Measurements from ENCODE around the gene FGF10. TPM values are rescaled to one million over a fixed set of nuclear protein-coding genes. Genes with fewer than 3 reads are reported as not detected.
A peak's percentile ranks its signal among the peaks of the same experiment; 100 is the strongest.

The FGF10 gene
- 48.9 TPM for total RNA-seq (ENCODE audit: insufficient read depth, low replicate concordance)

DNA sequence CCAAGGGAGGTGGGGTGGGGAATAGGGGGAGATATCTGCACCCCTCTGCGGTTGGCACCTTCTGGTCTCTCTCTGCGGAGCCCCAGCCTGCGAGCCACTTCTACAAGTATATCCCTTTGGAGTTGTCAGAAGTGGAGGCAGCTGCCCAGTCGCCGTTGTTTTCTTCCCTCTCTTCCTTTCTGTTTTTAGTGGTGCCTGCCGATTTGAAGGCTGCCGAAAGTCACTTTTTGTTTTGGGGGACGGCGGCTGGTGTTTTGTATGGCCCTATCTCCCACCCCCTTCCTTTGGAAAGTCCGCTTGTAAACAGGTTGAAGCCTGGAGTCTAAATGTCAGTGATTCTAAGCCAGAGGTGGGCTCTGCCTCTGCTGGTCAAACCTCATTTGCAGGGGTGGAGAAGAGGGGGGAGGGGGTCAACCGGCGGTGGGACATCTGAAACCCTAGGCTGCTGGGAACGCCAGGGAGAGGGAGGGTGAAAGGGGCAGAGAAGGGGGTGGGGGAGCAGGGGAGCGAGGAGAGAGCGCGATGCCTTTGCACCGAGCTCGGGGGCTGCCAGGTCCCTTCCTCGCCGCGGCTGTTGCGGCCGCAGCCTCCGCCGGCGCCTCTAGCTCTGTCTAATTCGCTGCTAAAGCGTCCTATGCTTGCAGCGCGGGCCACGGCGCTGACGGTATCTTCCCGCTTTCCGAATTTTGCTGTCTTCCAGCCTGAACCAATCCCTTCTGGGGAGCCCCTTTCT lies at the start of gene FGF10:
Gene FGF10, minus strand, starts transcription at position 331 of the 733 bp plus-strand sequence. CDS start 738 bp downstream, outside the sequence.
- DNase-seq (ENCODE audit: low spot score): peak; percentile 39

DNA sequence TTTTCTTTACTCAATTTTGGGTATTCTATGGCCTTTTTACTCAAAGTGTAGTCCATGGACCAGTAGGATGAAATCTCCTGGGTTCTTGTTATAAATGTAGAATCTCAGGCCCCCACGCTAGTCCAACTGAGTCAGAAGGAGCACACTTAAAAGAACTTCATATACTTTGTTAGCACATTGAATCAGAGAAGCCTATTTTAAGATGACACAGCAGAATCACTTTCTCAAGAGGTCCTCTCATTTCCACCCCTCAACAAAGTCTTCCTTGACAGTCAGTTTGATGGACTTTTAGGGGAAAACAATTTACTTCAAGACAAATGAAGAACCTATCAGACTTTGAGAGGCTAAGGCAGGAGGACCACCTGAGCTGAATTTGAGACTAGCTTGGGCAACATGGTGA lies 37.7 kb upstream of the FGF10 start:
- DNase-seq (ENCODE audit: low spot score): no peak

DNA sequence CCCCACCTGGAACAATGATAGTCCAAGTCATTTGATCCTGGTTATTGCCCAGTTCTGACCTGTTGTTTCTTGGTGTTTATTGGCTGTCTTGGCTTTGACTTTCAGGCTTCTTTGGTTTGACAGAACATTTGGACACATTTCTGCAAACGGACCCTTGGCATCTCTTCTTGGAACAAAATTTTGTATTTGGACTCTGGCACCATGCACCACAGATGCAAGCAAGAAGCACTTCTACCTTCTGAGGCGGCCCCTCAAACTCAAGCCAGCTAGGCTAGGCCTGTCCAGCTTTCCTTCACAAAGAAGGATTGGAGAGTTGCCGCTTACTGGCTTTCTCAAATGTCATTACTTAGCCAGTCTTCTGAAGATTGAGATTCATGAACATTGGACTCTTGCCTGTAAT lies 23.1 kb upstream of the FGF10 start:
- no peak for DNase-seq (ENCODE audit: low spot score)

DNA sequence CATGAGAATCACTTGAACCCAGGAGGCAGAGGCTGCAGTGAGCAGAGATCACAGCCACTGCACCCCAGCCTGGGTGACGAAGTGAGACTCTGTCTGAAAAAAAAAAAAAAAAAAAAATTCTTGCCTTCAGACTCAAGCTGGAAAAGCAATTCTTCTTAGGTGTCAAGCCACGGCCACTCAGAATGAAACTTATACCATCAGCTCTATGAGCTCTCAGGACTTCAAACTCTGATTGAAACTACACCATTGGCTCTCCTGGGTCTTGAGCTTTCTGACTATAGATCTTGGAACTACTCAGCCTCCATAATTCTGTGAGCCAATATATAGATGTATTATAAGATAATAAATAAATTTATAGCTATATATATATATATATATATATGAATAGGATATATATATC lies 12.9 kb upstream of the FGF10 start:
- DNase-seq (ENCODE audit: low spot score): no peak

DNA sequence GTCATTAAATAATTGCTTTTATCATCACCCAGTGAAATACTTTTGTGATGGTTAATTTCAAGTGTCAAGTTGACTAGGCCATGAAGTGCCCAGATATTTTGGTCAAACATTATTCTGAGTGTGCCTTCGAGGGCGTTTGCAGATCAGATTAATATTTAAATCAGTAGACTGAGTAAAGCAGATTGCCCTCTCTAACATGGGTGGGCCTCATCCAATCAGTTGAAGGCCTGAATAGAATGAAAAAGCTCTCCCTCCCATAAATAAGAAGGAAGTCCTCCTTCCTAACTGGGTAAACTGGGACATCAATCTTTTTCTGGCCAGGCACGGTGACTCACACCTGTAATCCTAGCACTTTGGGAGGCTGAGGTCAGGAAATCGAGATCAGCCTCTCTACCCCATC lies 12.4 kb upstream of the FGF10 start:
- no peak for DNase-seq (ENCODE audit: low spot score)

DNA sequence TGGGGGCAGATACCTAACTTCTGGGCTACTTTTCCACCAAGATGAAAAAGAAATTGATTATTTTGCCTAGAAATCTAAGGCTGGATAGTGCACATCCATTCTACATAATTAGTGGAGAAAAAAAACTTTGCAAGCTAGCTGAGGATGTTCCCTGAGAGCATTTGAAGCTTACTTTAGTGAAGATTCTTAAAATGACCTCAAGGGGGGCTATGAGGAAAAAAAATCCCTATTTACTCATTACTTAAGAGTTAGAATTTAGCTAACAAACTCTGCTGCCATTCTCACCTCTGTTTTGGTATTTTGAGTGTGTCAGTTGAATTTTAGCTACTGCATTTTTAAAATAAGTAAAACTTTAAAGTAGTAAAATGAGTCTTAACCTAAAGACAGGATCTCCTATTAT lies 9.2 kb upstream of the FGF10 start:
- DNase-seq (ENCODE audit: low spot score): no peak

DNA sequence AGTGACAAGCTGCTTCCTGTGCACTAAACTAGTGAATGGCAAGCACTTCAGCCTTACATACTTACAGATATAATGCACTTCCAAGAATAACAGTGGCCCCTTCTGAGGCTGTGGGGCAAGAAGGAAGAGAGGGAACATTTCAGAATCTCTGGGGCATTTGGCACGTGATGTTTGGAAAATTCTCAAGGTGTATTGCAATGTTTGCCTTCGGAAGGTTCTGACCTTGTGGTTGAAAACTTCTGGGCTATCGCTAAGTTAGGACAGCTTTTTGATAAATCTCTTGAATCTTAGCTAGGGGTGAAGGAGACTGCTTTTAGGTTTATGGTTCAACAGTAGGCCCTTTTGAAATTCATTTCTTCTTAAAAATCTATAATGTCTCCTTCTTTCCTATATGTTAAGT lies 7.1 kb upstream of the FGF10 start:
- DNase-seq (ENCODE audit: low spot score): no peak

DNA sequence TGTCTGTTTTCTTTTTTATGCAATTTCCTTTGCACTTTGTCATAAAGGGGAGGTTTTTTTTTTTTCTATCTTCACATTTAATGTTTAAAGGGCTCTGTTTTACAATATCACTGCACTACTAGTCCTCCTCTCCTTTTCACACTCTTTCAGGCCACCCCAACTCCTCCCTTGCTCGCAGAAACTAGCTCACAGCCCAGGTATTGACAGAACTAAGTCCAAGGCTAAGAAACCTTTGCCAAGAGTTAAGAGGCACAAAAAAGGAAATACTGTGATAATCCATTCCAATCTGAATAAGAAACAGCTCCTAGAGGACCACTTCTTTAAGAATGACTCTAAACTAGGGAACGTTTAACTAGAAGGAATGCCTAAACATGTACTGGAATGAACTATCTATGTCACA lies 1.1 kb upstream of the FGF10 start:
- DNase-seq (ENCODE audit: low spot score): no peak

DNA sequence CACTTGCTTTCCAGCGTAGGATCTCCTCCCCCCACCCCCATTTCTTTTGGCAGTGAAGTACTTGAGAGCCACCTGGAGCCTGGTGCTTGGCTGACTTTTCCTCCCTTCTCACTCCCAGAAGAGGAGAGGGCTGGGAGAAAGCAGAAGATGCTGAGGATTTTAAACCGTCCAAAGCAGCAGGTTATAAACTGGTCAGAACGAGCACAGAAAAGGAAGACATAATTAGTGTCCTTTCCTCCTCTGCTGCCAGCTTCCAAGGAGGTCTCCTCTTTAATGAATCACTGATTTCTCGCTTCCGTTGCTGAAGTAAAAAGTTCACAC lies 563 bp upstream of the FGF10 start:
- DNase-seq (ENCODE audit: low spot score): no peak

DNA sequence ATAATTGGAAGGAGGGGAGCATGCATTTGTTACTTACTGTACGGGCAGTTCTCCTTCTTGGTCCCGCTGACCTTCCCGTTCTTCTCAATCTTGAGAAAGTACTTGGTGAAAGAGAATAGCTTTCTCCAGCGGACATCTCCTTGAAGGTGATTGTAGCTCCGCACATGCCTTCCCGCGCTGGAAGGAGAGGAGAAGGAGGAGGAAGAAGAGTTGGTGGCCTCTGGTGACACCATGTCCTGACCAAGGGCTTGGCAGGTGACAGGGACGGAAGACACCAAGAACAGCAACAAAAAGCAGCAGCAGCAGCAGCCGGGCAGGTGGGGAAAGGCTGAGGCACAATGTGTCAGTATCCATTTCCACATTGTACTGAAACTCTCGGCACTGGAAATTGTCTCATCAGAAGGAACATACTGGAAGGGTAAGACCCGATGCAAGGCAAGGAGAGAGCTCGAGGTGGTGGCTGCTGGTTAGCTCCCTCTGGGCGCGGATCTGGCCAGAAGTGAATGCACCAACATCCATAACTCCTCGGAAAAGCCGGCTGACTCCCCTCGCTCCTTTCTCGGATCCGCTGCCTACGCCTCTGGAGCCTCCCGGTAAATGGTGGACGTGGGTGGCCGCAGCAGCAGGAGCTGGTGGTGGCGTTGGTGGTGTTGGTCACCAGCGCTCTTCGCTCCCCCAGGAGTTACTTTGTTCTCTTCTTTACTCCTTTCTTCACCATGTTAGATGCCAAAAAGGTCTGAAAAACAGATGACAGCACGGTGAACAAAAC lies 715 bp downstream of the FGF10 start:
- peak; percentile 35 for DNase-seq (ENCODE audit: low spot score)

DNA sequence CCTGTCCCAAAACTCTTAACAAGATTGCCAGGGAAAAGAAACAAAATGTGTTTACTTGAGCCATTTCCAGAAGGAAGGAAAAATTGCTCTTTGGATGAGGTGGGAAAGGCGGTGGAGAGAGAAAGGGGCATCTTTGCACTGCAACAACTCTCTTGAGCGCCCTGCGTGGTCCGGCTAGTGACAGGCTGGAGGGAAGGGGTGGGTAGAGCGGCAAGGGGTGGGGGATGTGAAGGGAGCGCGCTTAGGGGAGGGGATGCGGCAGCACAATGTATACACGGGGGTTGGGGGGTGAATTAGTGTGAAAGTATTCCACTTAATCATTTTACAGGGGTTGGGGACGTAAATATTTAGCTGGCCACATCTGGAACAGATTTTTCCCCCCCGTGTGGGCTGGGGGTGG lies 1.3 kb downstream of the FGF10 start:
- DNase-seq (ENCODE audit: low spot score): no peak

DNA sequence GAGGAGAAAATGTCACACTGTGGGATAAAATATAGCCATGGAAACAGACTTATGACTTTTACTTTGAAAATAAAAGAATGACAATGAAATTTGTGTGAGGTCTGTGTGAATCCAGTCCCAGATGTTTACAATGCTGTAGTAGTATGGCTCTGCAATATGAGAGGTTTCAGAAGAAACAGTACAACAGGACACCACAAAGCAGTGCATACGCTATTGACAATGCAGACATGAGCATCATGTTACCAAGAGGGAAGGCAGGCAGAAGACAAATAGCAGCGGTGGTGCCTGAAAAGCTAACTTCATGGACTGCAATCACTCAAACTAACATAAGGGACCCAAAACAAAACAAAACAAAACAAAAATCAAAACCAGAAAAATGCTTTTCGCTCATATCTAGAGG lies 1.8 kb downstream of the FGF10 start:
- no peak for DNase-seq (ENCODE audit: low spot score)

DNA sequence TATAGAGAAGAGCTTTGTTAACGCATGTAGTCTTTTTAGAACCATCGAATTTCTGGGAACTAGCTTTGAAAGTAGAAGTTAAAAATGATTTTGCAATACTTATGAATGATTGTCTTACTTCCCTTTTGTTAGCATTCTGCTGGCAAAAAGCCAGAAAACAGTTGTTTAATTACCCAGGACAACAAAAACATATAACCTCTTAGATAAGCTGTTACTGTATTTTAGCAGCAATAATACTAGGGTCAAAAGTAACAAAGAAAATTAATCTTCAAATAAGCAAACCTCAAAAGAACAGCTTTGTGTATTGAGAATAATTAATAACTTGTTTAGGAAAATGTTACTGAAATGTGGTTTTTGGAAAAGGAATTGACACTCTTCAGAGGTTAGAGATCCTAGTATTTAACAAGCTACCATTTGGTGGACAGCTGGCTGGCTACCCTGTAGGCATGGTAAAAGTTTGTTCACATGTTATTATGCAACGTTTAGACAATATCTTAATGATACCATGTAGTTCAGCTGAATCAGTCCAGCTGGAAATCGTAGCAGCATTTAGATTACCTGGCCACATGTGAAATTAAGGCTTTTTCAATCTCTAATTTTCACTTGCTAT lies 3.8 kb downstream of the FGF10 start:
- DNase-seq (ENCODE audit: low spot score): no peak

DNA sequence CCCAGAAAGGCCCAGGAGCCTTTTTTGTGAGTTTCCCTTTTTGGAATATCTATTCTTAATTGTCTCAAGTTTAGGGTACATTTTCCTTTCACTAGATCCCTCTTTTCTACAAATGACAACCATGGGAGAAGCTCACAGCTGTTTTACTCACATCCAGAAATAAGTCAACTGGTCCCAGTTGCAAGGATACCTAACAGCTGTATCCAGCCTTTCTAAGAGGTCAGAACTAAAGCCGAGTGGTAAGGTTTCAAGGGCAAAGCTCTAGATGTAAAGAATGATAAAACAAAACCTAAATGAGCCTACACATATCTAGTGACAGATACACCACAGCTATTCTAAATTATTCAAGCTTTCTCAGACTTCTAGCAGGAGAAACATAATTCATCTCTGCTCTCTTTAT lies 4.4 kb downstream of the FGF10 start:
- DNase-seq (ENCODE audit: low spot score): no peak

DNA sequence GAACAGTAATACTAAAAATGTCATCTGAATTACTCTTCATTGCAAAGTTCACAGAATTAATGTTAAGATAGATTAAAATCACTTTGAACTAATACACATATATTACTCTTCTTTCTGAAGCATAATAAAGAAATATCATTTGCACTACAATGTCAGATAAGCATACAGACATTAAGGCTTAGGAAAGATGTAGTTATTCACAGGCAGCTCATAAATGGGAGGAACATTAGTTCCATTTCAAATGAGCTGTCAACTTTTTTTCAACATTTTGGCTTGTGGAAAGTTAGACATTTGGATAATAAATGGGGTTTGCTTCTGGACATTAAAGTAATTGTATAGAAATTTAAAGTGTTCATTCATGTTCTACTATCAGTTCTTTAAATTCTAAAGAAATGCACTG lies 6.3 kb downstream of the FGF10 start:
- DNase-seq (ENCODE audit: low spot score): no peak

DNA sequence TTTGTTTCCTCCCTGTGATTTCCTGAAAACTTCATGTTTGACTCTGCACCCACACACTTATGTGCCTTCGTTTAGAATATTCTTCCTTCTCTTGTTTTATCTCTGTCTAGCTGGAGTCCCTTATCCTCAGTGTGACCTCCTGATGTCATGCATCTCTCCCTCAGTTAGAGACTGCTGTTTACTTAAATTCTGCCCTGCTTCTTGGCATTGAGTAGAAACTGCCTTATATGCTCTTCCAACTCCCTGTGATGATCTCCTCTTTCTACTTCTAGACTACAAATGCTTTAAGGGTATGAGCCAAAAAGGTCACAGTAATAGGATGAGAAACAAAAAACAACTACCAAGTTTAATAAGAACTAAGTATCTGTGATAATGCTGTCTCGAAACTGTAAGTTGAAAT lies 12.2 kb downstream of the FGF10 start:
- no peak for DNase-seq (ENCODE audit: low spot score)

DNA sequence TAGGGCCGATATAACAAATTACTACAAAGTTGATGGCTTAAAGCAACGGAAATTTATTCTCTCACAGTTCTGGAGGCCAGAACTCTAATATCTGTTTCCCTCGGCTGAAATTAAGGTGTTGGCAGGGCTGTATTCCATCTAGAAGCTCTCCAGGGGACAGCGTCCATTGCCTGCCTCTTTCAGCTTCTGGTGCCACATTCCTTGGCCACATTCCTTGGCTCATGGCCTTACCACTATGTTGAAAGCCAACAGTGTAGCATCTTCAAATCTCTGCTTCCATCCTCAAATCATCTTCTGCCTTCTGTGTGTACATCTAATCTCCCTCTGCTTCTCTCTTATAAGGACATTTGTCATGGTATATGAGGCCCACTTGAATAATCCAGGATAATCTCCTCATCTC lies 17.2 kb downstream of the FGF10 start:
- no peak for DNase-seq (ENCODE audit: low spot score)

DNA sequence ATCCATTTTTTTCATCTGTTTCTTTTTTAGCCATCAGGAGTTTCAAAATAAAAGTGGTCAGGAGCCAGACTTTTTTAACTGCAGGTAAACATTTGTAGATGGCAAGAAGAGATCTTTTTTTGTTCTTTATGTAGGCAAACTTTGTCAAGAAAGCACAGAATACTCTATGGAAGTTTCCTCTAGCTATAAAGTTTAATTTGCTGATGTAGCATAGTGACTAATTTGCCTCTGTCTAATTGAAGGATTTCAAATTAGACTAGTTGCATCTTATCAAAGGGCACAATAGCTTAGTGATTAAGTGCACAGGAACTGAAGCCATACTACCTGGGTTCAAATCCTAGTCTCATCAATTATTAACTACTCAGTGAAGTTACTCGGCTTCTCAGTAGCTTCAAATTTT lies 22.0 kb downstream of the FGF10 start:
- no peak for DNase-seq (ENCODE audit: low spot score)

DNA sequence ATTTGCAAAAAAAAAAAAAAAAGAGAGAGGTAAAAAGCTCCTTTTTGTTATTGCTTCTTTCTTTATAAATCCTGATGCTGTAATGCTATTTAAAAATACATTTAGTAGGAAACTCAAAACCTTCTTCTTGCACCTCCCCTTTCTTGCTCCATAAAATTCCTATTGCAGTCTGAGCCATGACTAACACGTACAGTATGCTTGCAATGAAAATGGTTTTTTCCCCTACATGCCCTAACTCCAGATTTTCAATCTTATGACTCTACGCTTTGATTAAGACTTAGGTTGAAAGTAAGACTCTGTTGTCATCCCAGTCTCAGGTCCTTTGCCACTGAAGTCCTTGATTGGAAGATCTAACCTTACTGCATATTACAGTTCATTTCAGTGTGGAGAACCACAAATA lies 23.9 kb downstream of the FGF10 start:
- peak; percentile 47 for DNase-seq (ENCODE audit: low spot score)

DNA sequence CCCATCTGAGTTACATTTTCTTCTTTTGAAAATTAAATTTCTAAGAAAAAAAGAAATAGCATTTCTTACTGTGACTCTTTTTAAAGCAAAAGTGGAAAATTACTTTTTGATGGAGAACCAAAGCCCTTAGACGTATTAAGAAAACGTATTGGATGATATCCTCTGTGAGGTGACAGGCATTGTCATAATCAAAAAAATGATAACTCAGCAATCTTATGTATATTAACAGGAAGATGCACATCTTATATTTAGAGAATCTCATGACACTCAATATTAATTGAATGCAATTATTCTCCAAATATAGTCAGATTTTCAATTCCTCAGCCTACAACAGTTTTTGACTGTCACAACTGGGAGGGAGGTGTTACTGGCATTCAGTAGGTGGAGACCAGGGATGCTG lies 25.1 kb downstream of the FGF10 start:
- DNase-seq (ENCODE audit: low spot score): no peak

DNA sequence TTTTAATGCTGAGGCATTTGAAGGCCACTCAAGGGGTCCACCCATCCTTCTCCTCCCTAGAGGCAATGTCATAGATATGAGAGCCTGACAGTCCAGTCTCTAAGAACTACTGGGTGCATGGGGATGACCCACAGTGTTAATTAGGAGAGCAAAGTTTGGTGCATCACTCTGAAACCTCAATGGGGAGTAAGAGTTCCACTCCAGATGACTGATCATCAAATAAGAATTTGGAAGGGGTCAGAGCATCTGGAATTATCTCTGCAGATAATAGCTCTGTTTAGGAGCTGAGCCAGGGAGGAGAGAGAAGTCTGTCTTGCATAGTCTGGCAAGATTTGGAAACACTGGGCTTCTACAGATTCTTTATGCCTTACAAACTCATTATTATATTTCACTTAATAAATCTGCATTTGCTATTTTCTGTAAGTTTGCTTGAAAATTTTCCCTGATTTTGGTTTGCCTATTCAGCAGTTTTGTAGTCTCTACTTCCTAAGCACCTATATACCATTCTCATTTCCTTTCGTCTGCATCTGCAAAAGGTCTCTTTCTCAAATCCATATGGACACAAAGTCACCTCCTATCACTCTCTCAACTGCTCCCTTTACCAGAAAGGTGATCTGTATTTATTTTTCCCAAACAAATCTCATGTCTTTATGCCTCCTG lies 27.7 kb downstream of the FGF10 start:
- peak; percentile 70 for DNase-seq (ENCODE audit: low spot score)

DNA sequence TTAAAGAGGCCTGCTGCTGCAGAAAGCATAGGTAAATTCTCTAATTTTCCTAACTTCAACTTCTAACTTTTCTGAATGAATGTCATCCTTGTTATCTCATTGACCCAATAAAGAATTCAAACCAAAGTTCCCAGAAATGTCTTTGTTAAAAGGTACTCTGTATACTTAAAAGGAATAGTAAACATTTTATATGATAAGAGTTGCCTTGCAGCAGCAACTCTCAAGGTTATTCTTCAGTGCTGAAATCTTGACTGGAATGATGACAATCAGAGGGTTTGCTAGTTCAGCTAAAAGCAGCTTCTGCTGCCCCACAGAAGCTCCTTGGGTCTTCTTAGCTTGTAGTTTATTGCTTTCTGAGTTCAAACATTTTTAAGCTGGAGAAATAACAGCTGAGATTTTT lies 28.3 kb downstream of the FGF10 start:
- peak; percentile 79 for DNase-seq (ENCODE audit: low spot score)

DNA sequence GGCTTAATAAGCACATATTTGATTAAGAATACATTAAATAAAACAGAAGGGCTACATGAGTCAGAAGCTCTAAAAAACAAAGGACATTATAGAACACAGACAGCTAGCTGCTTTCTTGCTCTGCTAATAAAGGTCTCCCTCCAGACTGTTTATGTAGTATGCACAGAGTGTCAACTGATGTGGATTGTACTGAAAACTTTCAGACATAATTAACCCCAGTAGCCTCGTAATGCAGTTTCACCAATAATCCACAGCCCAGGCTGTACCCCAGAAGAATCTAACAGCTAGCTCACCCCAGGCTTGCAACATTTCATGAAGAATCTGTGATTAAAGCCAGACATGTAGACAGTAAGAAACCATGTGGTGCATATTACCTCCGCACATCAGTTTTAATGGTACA lies 30.8 kb downstream of the FGF10 start:
- peak; percentile 23 for DNase-seq (ENCODE audit: low spot score)
